NCI-H1436 (cell line): ENCODE results near the gene DPEP1.
"Not testable (repeated sequence)": the region's sequence is repeated elsewhere in the genome, so short reads cannot be mapped to it uniquely, and the experiment has no call there.

ENCODE experiments used
- DNase-seq: peaks from one replicate; lab custom pipeline; 2025; lab: John Stamatoyannopoulos, UW

Gene DPEP1

DNA sequence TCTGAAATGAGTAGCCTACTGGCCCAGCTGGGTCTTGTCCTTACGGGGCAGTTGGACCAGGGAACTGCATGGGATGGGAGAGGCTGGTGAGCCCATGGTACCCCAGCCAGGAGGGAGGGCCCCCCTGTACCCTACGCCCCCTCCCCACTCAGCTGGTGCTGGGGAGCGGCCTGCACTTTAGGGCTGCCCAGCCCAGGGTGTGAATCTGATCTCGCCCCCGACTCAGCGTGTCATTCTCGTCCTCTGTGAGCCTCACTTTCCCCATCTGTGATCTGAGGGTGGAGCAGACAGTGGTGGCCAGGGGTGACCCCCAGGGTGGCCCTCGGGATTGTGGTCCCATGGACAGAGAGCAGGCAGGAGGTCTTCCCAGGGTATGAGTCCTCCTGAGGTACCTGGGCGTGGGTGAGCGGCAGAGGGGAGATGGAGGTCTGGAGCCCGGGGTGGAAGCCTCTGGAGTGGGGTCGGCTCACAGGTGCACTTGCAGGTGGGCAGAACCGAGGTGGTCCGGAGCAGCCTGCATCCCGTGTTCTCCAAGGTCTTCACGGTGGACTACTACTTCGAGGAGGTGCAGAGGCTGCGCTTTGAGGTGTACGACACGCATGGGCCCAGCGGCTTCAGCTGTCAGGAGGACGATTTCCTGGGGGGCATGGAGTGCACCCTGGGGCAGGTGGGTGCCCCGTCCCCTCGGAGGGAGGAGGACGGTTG, 36.2 kb upstream of the DPEP1 start:
- DNase-seq, result no peak

DNA sequence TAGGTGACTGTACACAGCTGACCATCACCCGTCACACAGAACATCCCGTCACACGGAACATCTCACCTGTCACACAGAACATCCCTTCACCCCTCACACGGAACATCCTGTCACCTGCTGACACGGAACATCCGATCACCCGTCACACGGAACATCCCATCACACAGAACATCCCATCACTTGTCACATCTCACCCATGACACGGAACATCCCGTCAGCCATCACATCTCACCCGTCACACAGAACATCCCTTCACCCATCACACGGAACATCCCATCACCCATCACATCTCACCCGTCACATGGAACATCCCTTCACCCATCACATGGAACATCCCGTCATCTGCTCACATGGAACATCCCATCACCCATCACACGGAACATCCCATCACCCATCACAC, 34.1 kb upstream of the DPEP1 start:
- no peak for DNase-seq

DNA sequence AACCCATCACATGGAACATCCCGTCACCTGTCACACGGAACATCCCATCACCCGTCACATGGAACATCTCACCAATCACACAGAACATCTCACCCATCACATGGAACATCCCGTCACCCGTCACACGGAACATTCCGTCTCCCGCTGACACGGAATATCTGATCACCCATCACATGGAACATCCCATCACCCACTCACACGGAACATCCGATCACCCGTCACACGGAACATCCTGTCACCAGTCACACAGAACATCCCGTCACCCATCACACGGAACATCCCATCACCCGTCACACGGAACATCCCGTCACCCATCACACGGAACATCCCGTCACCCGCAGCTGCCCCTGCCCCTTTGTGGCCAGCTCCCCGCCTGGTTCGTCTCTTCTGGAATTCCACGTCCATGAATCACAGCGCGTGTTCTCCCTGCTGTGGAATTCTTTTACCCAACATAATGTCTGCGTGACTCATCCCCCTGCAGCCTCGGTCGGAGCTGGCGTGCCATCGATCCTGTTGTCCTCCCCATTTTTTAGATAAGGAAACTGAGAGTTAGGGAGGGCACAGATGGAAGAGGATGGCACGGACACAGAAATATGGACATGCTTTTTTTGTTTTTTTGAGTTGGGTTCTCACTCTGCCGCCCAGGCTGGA, 32.3 kb upstream of the DPEP1 start:
- no peak for DNase-seq

DNA sequence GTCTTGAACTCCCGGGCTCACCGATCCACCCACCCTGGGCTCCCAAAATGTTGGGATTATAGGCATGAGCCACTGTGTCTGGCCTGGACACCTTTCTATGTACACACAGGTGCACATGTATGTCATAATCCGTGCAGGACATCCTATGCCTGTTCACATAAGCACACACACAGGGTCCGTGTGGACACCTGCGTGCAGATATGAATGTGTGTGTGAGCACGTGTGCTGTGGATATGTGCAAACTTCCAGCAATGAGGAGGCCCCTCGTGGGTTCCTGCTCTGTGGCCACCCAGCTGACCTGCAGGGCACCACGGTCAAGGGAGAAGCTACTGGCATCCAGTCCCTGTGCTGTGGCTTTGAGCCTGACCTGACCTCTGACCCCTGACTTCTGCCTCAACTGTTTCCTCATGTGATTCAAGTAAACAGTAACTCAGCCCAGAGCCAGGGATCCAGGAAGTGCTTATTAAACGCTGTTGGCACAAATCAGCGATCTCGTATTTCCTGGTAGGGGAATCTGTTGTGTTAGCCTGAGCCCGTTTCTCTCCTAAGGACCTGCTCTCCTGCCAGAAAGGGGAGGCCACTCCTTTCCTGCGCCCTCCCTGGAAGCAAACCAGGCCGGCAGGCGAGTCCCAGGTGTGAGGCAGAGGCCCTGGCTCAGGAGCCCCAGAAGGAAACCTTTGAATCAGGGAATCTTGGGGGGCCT, 31.4 kb upstream of the DPEP1 start:
- DNase-seq, result no peak

DNA sequence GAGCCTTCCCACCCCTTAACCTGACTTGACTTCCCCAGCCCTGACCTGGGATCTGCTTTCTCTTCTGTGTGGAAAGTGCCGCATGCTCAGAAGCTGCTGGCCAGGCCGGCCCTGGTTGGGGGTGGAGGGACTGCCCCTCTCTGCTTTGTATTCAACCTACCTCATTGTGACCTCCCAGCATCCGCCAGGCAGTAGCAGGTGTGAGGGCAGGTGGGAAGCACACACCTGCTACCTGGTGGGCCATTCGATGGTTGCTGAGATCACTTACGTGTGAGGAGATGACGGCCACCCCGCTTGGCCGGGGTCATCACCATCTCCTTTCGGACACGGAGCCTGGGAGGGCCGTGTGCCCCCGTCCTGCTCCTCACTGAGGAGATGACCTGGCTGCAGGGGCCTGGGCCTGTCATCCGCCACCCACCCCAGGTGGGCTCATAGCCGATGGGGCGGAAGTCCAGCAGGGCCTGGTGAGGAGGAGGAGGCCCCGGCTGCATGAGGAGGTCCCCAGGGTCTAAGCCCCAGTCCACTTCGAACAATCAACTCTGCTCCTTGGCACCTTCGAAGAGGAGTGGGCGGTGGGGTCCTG, 30.7 kb upstream of the DPEP1 start:
- no peak for DNase-seq

DNA sequence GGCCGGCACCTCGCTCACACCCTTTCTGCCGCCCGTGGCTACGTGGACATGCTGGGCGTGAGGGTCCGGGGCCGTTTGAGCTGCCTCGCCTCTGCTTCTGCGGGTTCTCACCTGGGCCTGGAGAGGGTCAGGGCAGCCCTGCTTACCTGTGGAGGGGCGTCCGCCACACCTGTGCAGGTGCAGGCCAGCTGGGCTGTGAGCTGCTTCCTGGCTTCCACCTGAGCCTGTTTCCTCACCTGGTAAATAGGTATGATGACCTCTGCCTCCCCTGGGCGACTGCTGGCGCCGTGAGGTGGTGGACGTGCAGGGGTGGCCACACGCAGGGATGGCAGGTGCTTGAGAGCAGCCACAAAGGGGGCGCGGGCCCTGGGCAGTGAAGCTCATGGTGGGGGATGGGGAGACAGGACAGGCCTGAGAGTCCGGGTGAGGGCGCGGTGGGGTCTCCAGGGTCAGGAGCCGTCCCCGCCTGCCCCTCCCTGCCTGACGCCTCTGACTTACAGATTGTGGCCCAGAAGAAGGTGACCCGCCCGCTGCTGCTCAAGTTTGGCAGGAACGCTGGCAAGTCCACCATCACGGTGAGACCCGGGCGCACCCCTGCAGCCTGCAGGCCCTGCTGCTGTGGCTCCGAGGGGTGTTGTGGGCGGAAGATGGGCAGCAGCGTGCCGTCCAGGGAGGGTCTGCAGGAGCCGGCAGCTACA, 30.1 kb upstream of the DPEP1 start:
- no peak for DNase-seq

DNA sequence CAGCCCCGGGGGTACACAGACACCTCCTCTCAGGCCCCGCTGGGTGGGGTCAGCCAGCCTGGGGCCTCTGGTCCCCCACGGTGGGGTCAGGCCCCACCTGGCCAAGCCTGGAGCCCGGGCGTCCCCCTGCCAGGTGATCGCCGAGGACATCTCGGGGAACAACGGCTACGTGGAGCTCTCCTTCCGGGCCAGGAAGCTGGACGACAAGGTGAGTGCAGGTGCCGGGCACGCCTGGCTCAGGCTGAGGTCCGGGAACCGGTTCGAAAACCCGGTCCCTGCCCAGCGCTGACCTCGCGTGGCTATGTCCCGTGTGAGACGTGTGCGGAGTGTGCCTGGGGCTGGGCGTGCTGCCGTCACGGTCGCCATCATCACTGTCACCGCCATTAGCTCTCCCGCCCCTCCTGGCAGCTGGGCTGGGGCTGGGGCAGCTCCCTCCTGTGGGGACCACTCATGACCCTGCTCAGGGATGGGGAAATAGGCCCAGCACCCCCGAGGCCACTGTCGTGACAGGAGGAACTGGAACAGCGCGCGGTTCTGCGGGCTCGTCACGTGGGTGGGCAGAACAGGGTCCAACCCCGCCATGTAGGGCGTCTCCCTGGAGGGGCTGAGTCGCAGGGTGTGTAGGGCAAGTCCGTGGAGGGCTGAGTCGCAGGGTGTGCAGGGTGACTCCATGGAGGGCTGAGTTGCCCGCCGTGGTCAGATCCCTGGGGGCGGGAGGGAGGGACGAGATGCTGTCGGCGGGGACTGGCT, 29.4 kb upstream of the DPEP1 start:
- no peak for DNase-seq

DNA sequence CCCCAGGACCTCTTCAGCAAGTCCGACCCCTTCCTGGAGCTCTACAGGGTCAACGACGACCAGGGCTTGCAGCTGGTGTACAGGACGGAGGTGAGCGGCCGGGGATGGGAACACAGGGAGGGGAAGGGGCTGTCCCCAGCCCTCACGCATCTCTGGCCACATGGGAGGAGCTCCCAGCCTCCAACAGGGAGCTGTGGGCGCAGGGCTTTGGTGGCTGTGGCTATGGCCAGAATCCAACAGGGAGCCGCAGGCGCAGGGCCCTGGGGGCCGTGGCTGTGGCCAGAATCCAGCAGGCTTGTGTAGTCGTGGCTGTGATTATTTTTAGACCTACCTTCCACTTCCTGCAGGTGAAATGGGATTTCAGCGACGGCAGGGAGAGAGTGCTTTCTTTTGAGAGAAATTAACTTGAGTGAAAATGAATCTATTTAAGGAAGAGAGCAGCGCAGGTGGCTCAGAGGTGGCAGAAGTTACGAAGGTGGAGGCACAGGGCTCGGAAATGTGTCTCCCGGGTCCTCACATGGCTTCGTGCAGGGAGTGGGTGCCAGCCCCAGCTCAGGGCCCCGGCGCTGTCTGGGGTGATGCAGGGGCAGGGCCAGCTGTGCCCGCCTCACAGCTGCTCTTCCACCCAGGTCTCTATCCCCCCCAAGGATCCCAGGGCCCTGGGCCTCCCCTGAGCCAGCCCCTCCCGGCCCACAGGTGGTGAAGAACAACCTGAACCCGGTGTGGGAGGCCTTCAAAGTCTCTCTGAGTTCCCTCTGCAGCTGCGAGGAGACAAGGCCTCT, 28.5 kb upstream of the DPEP1 start:
- no peak for DNase-seq

DNA sequence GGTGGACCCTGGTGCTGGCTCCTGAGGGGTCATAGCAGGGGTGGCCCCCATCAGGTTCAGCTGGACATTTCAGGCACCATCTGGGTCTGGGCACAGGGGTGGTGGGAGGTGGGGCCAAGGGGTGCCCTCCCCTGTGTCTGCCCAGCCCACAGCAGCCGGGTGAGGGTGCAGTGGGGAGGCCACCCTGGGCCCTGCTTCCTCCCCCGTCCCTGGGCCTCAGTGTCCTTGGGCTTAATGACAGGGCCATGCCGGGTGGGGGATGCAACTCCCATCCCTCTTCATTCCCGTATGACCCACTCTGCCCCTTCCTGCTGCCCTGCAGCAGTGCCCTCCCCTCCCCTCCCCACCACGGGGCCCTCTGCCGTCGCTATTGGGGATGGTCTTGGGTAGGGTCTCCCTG, 27.2 kb upstream of the DPEP1 start:
- DNase-seq, result no peak

DNA sequence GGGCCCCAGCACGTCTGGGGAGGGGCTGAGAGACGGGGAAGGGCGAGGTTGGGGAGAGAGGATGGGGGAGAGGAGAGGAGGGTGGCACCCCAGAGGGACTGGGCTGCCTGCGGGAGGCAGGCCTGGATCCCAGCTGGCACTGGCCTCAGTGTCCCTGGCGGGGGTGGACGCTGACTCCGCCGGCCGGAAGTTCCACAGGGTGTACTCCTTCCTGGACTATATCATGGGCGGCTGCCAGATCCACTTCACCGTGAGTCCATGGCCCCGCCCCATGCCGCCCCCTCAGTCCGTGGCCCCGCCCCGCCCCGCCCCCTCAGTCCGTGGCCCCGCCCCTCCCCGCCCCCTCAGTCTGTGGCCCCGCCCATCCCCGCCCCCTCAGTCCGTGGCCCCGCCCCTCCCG, 26.6 kb upstream of the DPEP1 start:
- DNase-seq, result no peak

DNA sequence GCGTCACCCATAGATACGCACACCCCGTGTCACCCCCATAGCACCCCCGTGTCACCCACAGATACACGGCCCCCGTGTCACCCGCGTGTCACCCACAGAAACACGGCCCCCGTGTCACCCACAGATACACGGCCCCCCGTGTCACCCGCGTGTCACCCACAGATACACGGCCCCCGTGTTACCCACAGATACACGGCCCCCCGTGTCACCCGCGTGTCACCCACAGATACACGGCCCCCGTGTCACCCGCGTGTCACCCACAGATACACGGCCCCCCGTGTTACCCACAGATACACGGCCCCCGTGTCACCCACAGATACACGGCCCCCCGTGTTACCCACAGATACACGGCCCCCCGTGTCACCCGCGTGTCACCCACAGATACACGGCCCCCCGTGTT, 25.8 kb upstream of the DPEP1 start:
- not testable (repeated sequence) for DNase-seq

DNA sequence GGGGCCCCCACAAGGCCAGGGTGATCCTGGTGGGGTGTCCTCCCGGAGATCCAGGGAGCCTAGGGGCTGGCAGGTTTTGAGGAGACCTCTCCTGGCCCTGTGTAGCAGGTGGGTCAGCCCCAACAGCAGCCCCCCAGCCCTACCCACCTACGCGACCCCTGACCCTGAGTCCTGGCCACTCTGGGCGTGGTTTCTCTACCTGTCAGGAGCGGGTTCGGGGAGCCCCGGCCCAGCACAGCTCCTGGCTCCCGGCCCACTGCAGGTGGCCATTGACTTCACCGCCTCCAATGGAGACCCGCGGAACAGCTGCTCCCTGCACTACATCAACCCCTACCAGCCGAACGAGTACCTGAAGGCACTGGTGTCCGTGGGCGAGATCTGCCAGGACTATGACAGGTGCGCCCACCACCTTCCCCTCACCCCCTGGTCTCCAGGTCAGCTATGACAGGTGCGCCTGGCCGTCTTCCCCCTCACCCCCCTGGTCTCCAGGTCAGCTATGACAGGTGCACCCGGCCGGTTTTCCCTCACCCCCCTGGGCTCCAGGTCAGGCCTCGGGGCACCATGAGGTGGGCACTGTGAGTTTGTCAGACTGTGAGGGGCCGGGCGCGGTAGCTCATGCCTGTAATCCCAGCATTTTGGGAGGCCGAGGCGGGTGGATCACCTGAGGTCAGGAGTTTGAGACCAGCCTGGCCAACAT, 24.9 kb upstream of the DPEP1 start:
- DNase-seq, result no peak

DNA sequence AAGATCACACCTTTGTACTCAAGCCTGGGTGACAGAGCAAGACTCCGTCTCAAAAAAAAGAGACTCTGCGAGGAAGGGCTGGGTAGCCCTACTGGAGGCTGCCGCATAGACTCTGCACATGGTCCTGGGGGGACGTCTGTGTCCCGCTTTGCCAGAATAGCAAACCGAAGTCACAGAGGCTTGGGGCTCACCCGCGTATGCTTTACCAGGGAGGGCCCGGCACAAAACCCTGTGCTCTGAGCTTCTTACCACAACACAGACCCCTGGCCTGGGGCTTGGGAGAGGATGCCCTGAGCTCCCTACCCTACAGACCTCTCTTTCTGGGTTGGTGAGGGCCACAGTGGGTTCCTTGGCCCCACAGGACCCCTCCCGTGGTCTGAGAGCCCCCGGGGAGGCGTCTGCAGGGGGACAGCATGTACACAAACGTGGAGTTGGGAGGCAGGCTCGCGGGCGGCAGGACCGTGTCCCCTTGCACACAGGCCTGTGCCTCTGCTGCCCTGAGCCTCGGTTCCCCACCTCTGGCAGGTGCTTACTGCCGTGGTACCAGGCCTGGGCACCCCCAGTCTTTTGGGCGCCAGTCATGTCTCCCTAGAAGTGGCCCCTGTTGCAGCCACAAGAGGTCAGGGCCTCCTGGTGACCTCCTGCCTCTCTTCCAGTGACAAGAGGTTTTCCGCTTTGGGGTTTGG, 24.1 kb upstream of the DPEP1 start:
- DNase-seq, result no peak

DNA sequence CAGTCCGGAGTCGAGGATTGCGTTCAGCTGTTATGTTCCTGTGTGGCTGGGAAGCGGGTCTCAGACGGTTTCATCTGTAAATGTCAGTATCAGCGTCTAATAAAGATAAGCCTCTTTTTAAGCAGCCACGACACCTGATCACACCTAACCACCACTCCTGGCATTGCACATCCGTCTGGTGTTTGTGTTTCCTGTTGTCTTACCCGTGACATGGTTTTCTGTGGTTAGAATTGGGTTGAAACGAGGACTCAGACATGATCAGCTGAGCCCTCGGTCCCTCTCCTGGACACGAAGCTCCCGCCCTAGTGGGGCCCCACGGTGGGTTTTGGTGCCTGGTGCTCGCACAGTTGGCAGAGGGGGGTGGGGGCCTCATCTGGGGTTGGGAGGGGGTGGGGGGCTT, 19.6 kb upstream of the DPEP1 start:
- no peak for DNase-seq

DNA sequence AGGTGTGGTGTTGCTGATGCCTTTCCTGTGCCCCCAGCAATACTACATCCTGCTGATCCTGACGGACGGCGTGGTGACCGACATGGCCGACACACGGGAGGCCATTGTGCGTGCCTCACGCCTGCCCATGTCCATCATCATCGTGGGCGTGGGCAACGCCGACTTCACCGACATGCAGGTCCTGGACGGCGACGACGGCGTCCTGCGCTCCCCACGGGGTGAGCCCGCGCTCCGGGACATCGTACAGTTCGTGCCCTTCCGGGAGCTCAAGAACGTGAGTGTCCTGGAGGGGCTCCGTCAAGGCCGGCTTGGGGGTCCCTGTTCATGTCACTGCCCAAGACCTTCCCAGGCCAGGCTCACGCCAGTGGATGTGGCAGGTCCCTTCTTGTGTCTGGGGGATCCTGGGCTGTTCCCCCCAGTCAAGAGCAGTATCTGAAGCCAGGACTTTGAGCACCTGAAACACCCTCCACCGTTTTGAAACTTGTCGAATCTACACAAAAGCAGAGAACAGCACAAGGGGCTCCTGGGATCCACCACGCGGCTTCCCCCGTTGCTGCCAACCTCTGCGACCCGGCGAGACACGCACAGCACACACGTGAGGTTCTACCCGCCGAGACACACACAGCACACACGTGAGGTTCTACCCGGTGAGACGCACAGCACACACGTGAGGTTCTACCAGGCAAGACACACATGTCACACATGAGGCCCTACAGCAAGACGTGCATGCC, 17.9 kb upstream of the DPEP1 start:
- DNase-seq, result no peak

DNA sequence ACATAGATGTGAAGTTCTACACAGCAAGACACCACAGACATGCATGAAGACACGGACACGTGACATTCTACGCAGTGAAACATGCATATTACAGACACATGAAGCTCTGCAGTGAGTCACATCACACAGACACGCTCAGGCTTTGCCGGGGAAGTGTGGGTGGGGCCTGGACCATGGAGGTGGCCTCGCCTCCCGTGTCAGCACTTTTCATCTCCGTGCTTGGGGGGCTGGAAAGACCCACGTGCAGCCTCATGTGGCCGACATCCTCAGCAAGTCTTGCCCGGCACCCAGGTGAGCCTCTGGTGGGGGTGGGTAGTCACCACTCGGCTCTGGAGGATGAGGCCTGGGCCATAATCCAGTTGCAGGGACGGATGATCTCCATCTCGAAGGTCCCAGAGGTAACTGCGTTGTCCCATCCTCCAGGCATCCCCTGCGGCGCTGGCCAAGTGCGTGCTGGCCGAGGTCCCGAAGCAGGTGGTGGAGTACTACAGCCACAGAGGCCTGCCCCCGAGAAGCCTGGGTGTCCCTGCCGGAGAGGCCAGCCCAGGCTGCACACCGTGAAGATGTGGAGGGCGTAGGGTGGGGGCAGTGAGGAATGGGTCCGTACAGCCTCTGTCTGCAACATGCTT, 17.3 kb upstream of the DPEP1 start:
- no peak for DNase-seq

DNA sequence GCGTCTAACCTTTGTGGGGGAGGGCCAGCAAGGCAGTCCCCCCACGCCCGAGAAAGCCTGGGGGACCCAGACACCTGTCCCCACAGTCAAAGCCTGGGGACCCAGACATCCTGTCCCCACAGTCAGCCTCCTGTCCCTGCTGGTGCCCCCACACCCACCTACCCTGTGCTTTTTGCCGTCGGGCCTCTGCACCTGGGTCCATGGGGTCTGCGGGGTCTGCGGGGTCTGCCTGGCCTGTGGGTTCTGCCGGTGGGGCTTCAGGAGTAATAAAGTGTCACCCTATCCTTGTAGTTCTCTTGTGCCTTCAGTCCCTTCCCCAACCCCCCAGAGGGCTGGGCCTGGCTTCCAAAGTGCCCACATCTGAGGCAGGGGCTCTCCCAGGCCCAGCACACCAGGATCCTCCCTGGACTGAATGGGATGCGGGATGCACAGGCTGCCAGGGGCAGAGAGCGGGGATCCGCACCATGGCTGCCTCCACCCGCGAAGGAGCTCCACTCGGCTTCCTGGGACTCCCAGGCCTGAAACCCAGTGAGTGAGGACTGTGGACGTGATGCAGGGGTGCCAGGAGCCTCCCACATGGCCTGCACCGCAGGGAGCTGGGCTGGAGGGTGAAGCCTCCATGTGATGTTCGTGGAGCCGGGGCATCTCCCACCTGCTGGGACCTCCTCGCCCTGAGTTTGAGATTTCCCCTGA, 16.3 kb upstream of the DPEP1 start:
- no peak for DNase-seq

DNA sequence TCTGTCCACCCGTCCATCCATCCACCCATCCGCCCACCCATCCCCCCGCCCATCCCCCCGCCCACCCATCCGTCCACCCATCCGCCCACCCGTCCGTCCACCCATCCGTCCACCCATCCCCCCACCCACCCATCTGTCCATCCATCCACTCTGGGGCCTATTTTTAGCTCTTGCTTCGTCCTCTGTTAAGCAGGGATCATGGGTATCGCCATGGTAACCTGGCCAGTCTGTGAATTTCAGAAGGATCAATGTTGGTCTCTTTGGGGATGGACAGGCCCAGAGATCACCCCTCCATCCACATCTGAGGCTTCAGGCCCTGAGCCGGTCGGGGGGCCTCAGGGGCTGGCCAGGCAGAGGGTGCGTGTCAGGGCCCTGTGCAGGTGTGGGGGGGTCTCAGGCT, 15.2 kb upstream of the DPEP1 start:
- no peak for DNase-seq
